HK-2 (cell line): ENCODE results near the gene PAWR.
"Not testable (repeated sequence)": the region's sequence is repeated elsewhere in the genome, so short reads cannot be mapped to it uniquely, and the experiment has no call there.

ENCODE experiments used
- DNase-seq: peaks from one replicate; pipeline ENCODE4 v3.0.0-alpha.2; 2018; ENCODE audit not compliant: unreplicated experiment

PAWR gene

DNA sequence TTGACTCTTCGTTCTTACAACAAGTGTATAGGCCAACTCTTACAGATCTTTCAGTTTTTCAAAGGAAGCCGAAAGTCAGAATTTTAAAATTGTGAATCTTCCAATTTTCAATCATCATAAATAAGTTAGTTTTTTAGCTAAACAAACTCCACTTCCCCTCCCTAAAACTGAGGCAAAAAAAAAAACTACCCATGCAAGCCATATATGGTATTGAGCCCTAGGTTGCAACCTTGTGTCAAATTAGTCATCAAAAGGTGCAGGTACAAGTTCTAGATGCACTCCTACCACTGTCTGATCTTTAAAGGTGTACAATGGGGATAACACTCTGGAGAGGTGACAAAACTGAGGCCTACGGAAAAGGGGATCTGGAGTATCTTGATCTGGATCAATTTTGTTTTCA lies 97.9 kb downstream of the PAWR start:
- DNase-seq, result no peak

DNA sequence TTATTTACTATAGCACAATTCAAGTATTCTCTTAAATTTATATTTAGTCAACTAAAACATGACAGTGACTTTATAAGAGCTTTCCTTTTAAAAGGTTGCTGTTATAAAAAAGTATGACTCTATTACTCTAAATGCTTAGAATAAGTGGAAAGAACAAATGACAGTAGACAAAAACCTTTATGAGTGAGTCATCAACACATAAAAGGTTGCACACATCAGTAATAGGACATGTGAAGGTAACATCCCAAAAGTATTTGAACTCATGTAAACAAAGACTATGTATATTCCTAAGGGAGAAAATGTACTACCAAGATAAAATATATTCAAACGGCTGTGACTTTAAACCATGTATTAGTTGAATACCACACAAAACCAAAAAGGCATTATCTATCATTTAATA lies 98.8 kb downstream of the PAWR start:
- no peak for DNase-seq

DNA sequence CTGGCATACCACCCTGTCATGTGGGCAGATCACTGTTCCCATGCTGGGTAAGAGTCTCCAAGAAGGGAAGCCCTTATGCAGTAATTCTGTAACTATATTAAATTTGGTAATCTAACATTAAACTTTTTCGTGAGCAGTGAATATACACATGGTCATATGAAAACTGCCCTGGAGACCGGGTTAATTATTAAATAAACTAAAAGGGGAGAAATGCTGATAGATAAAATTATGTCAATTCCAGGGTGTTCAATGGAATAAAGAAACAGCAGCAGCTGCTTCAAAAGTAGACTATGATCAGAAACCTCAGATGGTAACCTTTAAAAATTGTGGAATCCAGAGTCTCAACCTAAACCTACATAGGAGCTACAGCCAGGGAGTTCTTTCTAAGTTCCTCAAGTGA lies 100.0 kb downstream of the PAWR start:
- DNase-seq, result no peak

DNA sequence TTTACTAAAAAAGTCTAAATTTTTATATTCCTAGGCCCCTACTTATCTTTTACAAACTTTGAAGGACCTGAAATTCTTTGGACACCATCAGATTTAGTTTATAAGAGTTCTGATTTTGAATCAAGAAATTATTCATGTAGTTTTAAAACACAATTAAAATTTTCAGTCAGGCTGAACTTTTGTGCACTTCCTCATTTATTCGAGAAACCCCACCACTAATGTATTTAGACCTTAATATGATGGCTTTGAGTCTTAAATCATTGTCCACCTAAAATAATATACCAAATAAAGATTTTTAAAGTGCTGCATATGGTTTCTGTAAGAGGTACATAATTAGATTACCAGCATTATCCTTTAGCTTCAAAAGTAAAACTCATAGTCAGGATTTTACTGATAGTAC lies 103.4 kb downstream of the PAWR start:
- DNase-seq, result no peak

DNA sequence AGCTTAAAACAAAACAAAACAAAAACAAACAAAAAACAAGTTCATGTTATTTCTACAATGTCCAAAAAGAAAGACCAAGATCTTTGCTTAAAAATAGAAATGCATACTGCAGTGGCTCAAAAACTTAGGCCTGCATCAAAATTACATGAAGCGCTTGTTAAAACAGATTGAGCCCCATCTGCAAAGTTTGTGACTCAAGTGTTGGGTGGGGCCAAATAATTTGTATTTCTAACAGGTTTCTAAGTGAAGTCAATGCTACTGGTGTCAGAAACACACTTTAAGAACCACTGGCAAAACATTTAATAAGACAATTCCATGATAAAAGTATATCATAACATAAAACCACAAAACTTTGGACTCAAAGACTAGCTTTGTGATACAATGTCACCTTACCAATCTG lies 105.6 kb downstream of the PAWR start:
- no peak for DNase-seq

DNA sequence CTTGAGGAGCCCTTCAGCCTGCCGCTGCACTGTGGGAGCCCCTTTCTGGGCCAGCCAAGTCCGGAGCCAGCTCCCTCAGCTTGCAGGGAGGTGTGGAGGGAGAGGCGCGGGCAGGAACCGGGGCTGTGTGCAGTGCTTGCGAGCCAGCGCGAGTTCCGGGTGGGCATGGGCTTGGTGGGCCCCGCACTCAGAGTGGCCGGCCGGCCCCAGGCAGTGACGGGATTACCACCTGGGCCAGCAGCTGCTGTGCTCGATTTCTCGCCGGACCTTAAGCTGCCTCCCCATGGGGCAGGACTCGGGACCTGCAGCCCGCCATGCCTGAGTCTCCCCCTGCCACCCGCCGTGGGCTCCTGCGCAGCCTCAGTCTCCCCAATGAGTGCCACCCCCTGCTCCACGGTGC lies 116.9 kb downstream of the PAWR start:
- no peak for DNase-seq

DNA sequence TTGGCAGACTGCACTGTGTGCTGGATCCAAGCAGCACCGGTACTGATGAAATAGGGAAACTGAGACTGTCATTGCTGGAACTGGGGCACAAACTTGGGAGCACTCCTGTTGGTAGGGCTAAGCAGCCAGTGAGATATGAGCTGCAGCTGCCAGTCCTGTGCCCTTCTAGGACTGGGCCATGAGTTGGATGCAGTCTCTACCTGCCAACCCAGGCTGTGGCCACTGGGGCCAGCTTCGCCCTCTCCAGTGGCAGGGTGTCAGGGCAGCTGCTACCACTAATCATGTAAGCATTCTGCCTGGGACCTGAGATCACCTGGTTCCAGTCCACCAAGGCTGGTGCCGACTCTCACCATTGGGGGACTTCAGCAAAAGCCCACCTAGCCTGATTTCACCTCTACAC lies 121.1 kb downstream of the PAWR start:
- no peak for DNase-seq

DNA sequence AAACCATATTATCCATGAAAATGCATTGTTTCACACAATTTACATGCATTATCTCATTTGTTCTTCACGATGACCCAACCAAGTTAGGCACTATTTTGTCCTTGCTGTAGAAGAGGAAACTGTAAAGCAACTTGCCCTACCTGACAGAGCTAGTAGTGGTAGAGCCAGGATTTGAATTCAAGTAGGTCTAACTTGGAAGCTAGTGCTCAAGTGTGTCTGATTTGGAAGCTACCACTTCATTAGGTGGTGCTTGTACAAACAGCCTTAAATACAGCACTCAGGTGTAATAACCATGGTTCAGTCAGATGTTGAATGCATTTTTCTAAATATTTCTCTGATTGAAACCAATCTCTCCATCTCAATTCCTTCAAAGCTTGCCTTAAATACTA lies 123.6 kb downstream of the PAWR start:
- DNase-seq, result no peak

DNA sequence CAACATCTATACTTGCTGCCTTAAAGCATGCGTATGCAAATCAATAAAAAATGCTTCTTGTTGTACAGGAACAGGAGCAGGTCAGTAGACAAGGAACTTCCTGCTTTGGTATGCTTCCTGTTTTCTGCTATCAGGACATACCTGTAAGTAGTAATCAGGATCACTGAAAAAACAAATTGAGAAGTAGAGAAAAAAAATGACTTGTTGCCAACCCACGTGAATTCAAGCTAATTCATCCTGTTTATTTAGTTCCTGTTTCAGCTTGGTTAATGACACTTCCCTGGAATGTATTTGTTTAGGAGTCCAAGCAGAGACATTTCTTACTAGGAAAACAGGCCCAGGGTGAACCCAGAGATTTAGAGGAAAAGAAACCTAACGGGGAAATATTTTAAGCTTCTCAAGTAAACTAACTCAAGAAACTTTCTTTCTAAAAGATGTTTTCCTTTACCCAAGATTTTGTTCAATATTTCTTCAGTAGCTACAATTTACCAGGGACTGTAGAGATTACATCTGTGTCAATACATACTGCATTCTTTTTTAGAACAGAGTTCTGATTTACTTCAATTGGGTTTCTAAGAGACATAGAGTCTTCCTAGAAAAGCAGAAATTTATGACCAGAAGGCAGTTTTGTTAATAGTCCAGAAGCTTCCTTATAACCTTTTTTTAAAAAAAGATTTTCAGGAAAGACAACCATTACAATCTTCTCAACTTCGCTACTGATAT lies 124.2 kb downstream of the PAWR start:
- no peak for DNase-seq

DNA sequence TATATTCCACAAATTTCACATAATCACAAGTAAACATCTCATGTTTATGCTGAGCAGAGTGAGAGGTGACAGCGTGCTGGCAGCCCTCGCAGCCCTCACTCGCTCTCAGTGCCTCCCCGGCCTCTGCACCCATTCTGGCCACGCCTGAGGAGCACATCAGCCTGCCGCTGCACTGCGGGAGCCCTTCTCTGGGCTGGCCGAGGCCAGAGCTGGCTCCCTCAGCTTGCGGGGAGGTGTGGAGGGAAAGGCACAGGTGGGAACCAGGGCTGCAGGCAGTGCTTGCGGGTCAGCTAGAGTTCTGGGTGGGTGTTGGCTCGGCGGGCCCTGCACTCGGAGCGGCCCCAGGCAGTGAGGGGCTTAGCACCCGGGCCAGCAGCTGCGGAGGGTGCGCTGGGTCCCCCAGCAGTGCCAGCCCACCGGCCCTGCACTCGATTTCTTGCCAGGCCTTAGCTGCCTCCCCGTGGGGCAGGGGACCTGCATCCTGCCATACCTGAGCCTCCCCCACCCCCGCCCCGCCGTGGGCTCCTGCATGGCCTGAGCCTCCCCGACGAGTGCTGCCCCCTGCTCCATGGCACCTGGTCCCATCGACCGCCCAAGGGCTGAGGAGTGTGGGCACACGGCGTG lies 125.9 kb downstream of the PAWR start:
- DNase-seq, result not testable (repeated sequence)

DNA sequence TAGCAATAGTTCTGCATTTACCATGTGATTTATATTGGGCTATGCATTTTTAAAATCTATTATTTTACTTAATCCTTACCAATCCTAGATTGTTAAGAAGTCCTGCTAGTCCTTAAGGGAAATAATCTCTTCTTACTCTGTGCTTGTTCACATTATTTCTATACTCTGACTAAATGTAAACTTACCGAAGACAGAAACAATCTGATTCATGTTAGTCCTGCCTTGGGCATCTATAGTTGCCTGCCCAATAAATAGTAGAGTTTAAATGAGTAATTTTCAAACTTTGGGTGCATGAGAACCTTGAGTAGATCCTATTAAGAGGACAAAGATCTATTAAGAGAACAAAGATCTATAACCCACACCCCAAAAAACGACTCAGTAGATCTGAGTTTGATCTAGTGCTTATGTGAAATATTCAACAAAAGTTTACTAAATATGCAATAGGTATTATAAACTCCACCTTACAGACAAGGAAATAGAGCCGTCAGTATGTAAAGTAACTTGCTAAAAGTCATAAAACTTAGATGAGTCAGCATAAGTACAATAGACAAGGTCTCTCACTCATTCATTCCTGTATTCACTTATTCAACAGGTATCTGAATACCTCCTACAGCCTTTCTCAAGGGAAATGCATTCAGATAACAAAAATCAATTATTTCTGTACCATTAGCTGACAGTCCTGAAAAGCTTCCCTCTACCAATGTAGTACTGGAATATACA lies 127.6 kb downstream of the PAWR start:
- DNase-seq, result no peak

DNA sequence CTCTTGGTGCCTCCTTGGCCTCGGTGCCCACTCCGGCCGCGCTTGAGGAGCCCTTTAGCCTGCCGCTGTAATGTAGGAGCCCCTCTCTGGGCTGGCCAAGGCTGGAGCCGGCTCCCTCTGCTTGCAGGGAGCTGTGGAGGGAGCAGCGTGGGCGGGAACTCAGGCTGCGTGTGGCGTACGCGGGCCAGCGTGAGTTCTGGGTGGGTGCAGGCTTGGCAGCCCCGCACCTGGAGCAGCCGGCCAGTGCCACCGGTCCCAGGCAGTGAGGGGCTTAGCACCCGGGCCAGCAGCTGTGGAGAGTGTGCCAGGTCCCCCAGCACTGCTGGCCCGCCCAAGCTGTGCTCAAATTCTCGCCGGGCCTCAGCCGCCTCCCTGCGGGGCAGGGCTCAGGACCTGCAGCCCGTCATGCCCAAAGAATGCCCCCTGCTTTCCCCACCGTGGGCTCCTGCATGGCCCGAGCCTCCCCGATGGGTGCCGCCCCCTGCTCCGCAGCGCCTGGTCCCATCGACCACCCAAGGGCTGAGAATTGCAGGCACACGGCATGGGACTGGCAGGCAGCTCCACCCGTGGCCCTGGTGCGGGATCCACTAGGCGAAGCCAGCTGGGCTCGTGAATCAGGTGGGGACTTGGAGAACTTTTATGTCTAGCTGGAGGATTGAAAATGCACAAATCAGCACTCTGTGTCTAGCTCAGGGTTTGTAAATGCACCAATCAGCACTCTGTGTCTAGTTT lies 129.2 kb downstream of the PAWR start:
- no peak for DNase-seq

DNA sequence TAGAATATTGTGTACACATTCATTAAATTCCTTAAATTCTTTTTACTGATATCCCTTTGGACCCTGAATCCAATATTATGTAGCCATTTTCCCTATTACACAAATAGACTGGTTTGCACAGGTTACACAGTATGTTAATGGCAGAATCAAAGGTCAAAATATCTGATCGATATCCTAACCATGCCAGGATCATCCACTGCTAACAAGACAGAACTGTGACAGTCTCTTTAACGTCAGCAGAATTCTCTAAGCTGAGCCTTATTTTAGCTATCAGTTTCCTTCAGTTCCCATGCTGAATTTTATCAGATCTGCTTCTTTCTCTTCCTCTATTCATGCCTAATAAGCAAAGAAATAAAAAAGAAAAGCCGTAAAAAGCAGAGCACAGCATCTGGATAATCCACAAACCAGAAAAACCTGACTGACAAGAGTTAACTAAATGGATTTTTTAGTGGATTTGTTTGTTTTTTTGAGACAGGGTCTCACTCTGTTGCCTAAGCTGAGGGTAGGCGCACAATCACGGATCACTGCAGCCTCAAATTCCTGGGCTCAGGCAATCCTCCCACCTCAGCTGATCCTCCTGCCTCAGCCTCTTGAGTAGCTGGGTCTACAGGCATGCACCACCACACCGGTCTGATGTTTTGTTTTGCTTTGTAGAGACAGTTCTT lies 130.4 kb downstream of the PAWR start:
- no peak for DNase-seq

DNA sequence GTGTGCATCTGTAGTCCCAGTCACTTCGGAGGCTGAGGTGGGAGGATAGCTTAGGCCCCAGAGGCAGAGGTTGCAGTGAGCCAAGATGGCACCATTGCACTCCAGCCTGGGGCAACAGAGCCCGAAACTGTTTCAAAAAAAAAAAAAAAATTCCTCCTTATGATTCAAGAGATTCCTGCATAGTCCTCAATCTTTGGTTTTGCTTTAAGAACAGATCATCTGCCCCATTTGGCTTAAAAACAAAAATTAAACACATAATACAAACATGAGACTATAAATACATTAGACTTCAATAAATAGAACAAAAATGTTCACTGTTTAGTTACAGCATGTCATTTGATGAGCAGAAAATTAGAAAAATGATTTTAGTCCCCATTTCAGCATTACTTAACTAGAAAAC lies 131.2 kb downstream of the PAWR start:
- DNase-seq, result no peak

DNA sequence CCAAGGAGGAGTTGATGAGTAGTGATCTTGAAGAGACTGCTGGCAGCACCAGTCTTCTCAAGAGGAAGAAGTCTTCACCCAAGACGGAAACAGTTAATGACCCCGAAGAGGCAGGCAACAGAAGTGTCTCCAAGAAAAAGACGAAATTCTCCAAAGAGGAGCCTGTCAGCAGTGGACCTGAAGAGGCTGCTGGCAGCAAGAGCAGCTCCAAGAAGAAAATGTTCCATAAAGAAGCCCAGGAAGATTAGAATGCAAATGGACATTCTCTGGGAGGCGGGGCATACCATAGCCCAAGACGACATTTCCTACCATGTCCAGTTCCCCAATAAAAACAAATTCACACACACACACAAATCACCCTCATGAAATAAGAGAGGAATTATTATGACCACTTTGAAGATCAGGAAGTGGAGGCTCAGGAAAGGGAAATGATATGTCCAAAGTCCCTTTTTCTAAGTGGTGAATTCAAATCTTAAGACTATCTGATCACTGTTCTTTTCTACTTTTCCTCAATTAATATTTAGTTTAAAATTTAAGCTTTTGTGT lies 131.8 kb downstream of the PAWR start:
- no peak for DNase-seq

DNA sequence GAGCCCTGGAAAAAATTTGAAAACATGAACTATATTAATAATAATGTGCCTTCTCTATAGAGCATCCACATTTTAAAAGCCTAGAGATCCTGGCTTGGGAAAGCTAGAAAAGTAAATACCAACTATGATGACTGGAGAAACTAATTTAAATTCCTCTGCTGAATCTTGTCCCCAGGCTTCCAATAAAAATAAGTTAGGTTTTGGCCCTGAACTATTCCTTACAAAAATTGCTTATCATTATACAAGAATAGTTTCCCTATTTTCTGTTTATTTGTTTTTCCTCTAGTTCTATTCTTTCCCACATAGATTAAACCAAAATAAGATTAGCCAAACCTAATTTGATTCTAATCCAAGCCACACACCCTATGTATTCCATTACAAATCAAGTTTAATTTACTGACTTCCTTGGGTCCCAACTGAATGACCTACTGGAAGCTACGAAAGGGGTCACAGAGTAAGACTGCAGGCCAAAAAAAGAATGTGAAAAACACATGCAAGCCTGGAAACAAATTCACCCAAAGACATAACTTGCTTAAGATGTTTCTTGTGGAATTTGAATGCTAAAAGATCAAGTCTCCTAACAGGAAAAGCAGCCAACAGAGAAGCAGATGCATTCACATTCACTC lies 133.0 kb downstream of the PAWR start:
- no peak for DNase-seq

DNA sequence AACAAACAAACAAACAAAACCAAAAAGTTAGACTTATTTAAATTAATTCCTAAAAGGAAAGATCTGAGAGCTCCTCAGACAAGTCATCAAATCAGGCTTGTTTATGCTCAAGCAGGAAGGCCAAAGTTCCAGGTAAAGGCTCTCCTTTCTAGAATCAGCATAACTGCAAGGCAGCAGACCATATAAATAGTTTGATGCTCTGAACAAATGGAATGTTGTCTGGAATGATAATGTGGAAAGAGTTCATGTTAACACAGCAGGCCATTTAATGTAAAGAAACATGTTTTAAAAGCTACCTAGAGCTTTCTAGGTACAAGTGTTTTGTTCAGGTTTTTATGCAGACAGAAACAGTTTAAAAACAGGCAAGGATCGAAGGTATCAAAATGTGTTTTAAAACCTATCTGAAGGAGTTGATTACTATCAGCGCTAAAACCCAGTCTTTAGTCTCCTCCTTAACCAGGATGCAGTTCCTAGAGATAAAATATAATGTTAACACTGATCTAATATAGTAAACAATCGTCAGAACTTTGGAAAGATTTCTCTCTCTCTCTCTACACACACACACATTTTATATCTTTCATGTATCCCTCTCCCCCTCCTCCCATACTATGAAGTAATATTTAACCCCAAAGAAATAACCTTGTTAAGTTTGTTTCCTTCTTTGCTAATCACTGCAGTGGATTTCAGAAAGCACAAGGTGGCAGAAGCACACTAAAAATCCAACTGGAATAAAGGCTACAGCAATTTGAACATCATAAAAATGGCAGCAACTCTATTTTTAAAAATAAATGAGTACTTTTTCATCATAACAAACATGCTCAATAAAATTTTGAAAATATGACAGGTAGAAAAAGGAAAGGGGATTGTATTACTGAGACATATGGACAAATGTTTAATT lies 135.5 kb downstream of the PAWR start:
- DNase-seq, result no peak

DNA sequence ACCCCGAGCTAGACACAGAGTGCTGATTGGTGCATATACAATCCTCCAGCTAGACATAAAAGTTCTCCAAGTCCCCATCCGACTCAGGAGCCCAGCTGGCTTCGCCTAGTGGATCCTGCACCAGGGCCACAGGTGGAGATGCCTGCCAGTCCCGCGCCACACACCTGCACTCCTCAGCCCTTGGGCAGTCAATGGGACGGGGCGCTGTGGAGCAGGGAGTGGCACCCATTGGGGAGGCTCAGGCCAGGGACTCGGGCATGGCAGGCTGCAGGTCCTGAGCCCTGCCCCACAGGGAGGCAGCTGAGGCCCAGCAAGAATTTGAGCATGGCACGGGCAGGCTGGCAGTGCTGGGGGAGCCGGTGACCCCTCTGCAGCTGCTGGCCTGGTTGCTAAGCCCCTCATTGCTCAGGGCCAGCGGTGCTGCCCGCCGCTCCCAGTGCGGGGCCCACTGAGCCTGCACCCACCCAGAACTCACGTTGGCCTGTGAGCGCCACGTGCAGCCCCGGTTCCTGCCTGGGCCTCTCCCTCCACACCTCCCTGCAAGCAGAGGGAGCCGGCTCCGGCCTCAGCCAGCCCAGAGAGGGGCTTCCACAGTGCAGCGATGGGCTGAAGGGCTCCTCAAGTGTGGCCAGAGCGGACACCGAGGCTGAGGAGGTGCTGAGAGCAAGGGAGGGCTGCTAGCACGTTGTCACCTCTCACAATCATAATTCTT lies 136.7 kb downstream of the PAWR start:
- DNase-seq, result no peak

DNA sequence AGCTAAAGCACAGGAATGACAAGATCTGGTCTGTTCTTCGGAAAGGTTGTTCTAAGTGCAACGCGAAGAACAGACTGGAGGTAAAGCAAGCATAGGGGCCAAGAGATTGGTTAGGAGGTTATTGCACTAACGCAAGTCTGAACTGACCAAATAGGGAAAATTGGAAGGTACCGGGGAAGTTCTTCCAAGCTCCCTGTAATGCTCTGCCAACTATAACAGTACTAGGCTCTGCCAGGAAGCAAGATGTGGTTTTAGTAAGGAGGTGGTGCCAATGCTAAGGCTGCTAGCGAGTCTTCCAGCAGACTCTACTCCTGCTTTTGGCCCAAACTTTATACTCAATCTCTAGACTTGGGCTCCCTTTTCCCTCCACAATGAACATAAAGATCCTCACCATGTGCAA lies 138.6 kb downstream of the PAWR start:
- DNase-seq, result no peak
